ENCODE data around the gene PLXDC1.

DNA sequence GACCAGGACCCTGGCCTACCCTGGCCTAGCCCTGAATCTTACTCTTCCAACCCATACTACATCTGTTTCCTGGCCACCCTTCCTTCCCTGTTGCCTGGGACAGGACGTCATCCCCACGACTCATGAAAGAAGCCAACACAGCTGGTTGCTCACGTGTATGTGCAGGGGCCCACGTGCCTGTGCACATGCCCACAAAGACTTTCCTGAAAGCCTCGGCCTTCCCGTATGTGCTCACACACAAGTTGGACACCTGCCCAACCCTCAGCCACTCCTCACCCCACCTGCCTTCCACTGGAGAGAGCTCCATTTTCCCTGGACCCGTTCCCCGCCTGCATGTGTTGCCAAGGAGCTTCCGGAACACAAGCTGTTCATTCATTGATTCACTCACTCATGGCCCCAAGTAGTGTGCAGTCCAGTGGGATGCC, 7.0 kb downstream of the PLXDC1 start:
- TF ChIP-seq POLR2A (IDR thresholded peaks at IDR 0.05), result no peak
- TF ChIP-seq, protein P1, sequence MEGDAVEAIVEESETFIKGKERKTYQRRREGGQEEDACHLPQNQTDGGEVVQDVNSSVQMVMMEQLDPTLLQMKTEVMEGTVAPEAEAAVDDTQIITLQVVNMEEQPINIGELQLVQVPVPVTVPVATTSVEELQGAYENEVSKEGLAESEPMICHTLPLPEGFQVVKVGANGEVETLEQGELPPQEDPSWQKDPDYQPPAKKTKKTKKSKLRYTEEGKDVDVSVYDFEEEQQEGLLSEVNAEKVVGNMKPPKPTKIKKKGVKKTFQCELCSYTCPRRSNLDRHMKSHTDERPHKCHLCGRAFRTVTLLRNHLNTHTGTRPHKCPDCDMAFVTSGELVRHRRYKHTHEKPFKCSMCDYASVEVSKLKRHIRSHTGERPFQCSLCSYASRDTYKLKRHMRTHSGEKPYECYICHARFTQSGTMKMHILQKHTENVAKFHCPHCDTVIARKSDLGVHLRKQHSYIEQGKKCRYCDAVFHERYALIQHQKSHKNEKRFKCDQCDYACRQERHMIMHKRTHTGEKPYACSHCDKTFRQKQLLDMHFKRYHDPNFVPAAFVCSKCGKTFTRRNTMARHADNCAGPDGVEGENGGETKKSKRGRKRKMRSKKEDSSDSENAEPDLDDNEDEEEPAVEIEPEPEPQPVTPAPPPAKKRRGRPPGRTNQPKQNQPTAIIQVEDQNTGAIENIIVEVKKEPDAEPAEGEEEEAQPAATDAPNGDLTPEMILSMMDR (IDR thresholded peaks at IDR 0.05), result no peak

Data from uterus (tissue), 2 donors.